HFFc6 (cell line): ENCODE measurements around the gene WFS1. TPM values are rescaled to one million over a fixed set of nuclear protein-coding genes. Genes with fewer than 3 reads are reported as not detected.

Source experiments
- DNase-seq: peaks from one replicate; pipeline ENCODE4 v3.0.0-alpha.2; 2018
- H3K27ac Mint-ChIP-seq: 2 replicates; pipeline ENCODE4 v1.8.0; 2020; ENCODE audit warnings: mild to moderate bottlenecking, mixed read lengths
- H3K27me3 Mint-ChIP-seq: 2 replicates; pipeline ENCODE4 v1.8.0; 2021; ENCODE audit warnings: mild to moderate bottlenecking, moderate library complexity, mixed read lengths; ENCODE audit not compliant: insufficient read depth
- H3K36me3 Mint-ChIP-seq: 2 replicates; pipeline ENCODE4 v1.8.0; 2021; ENCODE audit warnings: low read depth, mixed read lengths
- H3K4me1 Mint-ChIP-seq: 2 replicates; pipeline ENCODE4 v1.8.0; 2020; ENCODE audit warnings: low read depth, mixed read lengths
- H3K4me3 Mint-ChIP-seq: 2 replicates; pipeline ENCODE4 v1.8.0; 2020; ENCODE audit warnings: mild to moderate bottlenecking, moderate library complexity, mixed read lengths
- H3K9me3 Mint-ChIP-seq: 2 replicates; pipeline ENCODE4 v1.8.0; 2020; ENCODE audit warnings: mild to moderate bottlenecking, mixed read lengths
- CTCF ChIP-seq: fragments of 200-600 bp; sonication (generic); IDR thresholded peaks from 2 replicates; pipeline ENCODE4 v1.5.0; 2021; ENCODE audit warnings: antibody characterized with exemption, mild to moderate bottlenecking
- total RNA-seq, 6 experiments: library from RNA; stranded (reverse); fragmentation: NEBNext Ultra II Directional; extraction: Animal tissue kit (Norgen Biotek cat#: 25700); gene quantifications; 2 replicates in 1 of 6; 3 replicates in 5 of 6; pipeline ENCODE4 v1.2.3, GENCODE V29; 2021

Gene WFS1
- total RNA-seq, 6 experiments from 2014 or later: 47.3 to 72.1 (median 56.0) TPM

GRCh38 chr4:6324461-6324998 lies 54.9 kb downstream of the WFS1 start:
- H3K9me3 Mint-ChIP-seq: peaks cover 4% of the 10 kb centered on the region; the same call in 1 of the 2 replicates
- H3K4me3 Mint-ChIP-seq: no peak overlapping the region; the same call in 1 of the 2 replicates
- no peak for DNase-seq
- no peaks in the 10 kb centered on the region for H3K36me3 Mint-ChIP-seq
- no peak overlapping the region for H3K27ac Mint-ChIP-seq
- peaks cover 17% of the 10 kb centered on the region for H3K27me3 Mint-ChIP-seq
- no peak for TF ChIP-seq CTCF
- peaks cover 1% of the 10 kb centered on the region; the same call in 1 of the 2 replicates for H3K4me1 Mint-ChIP-seq

DNA sequence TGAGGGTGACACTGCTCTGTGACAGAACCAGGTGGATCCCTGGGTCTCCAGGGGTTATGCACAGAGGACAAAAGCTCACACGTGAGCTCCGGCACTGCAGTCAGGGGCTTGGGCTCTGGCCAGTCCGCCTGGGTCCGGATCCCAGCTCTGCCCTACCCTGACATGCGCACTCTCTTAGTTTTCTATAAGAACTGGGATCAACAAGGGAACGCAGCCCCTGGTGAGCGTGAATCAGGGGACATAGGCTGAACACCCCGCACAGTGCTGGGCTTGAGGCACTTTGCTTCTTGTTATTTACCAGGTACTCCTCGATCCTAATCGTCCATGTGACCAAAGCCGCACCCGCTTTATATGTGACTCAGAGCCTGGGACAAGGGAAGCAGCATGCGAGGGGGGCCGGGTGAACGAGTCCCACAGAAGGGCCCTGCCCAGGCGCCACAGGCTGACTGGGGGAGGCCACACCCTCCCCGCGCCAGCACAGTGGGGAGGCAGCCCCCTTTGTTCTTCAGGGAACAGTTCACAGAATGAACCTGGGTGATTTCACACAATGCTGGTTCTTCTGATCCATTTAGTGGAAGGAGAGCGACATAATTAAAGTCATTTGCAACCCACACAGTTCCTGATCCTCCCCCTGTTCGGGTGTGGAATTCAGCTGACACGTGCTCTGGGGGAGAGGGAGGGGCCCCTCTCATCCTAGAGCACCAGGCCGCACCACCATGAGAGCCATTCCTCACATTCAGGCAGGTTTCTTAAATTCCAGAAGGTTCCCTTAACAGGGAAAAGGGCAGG lies 55.5 kb downstream of the WFS1 start:
- no peak overlapping the region for H3K27ac Mint-ChIP-seq
- no peak for TF ChIP-seq CTCF
- peaks cover 4% of the 10 kb centered on the region; the same call in 1 of the 2 replicates for H3K9me3 Mint-ChIP-seq
- no peak overlapping the region for H3K4me3 Mint-ChIP-seq
- no peaks in the 10 kb centered on the region for H3K36me3 Mint-ChIP-seq
- H3K4me1 Mint-ChIP-seq: no peaks in the 10 kb centered on the region
- peaks cover 17% of the 10 kb centered on the region for H3K27me3 Mint-ChIP-seq
- no peak for DNase-seq

DNA sequence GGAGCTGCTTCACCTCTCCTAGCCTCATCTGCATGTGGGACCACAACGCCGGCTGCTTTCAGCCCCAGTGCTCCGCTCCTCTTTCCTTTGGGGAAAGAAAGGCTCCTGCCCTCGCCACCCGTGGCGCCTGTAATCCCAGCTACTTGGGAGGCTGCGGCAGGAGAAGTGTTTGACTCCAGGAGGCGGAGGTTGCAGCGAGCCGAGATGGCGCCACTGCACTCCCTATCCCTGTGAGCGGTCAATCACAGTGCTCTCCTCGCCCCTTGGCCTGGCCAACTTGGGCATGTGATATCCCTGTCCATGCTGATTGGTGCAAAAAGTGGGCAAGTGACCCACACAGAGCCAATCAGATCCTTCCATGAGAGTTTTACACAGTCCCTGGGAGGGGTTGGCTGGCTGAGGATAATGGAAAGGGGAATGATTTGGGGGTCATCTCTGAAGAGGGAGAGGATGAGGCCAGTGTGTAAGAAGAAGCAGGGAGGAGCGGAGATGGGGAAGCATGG lies 56.2 kb downstream of the WFS1 start:
- Mint-ChIP-seq H3K4me1 (no peaks in the 10 kb centered on the region), H3K9me3 (peaks cover 2% of the 10 kb centered on the region; the same call in 1 of the 2 replicates)

GRCh38 chr4:6326312-6327060 lies 56.8 kb downstream of the WFS1 start:
- TF ChIP-seq CTCF: no peak
- no peaks in the 10 kb centered on the region for H3K4me1 Mint-ChIP-seq
- no peak overlapping the region for H3K4me3 Mint-ChIP-seq
- no peak for DNase-seq
- no peaks in the 10 kb centered on the region; the same call in 1 of the 2 replicates for H3K9me3 Mint-ChIP-seq
- no peaks in the 10 kb centered on the region for H3K36me3 Mint-ChIP-seq
- peaks cover 13% of the 10 kb centered on the region for H3K27me3 Mint-ChIP-seq
- no peak overlapping the region for H3K27ac Mint-ChIP-seq

More for the DNA sequence above, 56.2 kb downstream of the WFS1 start:
- Mint-ChIP-seq H3K36me3 (no peaks in the 10 kb centered on the region), H3K27ac (no peak overlapping the region), H3K27me3 (peaks cover 13% of the 10 kb centered on the region), H3K4me3 (no peak overlapping the region)
- DNase-seq: no peak
- TF ChIP-seq CTCF: no peak

DNA sequence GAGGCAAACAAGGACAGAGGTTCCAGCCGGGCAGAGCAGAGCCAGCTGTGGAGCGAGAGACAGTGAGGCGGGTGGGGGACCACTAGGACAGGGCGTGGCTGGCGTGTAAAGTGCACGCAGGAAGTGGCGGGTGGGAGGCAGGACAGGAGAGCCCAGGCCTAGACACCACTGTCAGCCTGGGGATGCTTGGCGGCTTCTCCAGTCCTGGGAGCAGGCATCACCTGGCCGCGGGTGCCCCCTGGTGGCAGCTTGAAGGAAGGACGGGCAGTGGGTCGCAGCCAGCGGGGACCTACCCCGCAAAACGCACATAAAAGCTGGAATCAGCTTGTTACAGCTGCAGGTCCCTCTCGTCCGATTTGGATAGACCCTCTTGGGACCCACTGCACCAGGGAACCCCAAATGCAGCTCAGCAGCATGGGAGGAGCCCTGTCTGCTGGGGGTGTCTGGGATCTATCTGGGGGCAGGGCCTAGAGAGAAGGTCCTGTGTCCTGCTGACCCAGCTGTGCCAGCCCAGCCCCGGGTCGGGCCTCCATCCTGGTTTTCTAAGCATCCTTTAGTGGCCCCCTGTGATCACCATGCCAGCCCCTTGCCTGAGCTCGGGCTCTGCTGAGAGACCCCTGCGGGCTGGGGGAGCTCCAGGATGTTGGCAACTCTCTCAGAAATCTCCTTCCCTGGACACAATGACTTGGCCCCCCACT lies 57.7 kb downstream of the WFS1 start:
- peak; percentile 50 for DNase-seq
- Mint-ChIP-seq H3K27ac (no peak overlapping the region), H3K4me1 (no peaks in the 10 kb centered on the region), H3K36me3 (no peaks in the 10 kb centered on the region), H3K27me3 (peaks cover 13% of the 10 kb centered on the region), H3K9me3 (no peaks in the 10 kb centered on the region; the same call in 1 of the 2 replicates), H3K4me3 (no peak overlapping the region)
- peak; percentile 98 for TF ChIP-seq CTCF
